GM23338 (cell line): Measurements from ENCODE around the gene XXYLT1. TPM values are rescaled to one million over a fixed set of nuclear protein-coding genes. Genes with fewer than 3 reads are reported as not detected.
A peak's percentile ranks its signal among the peaks of the same experiment; 100 is the strongest.

Source experiments
- ATAC-seq: fragments of 200-7000 bp; cut with Tn5 transposase; 3 replicates; pipeline ENCODE4 v1.9.1; 2020
- DNase-seq: peaks from one replicate; pipeline ENCODE4 v3.0.0-alpha.2; 2015; ENCODE audit warnings: low spot score
- H2AFZ ChIP-seq: fragments of 200-600 bp; sonication (generic); 2 replicates; pipeline ENCODE4 v1.8.0; 2016; ENCODE audit warnings: antibody characterized with exemption, mild to moderate bottlenecking, moderate library complexity
- H3F3A ChIP-seq: fragments of 200-600 bp; sonication (generic); replicated peaks from 2 replicates; pipeline ENCODE4 v1.8.0; 2017; ENCODE audit warnings: antibody characterized with exemption, mixed run types, low read depth
- H3K27ac ChIP-seq: fragments of 200-600 bp; sonication (generic); 2 replicates; pipeline ENCODE4 v1.6.1; 2016; ENCODE audit warnings: low read depth
- H3K27me3 ChIP-seq: fragments of 200-600 bp; sonication (generic); 2 replicates; pipeline ENCODE4 v1.8.0; 2016; ENCODE audit warnings: mild to moderate bottlenecking, mixed run types, moderate library complexity; ENCODE audit not compliant: insufficient read depth
- H3K36me3 ChIP-seq: fragments of 200-600 bp; sonication (generic); 2 replicates; pipeline ENCODE4 v1.8.0; 2016; ENCODE audit warnings: mild to moderate bottlenecking; ENCODE audit not compliant: insufficient read depth
- H3K4me1 ChIP-seq: fragments of 200-600 bp; sonication (generic); 2 replicates; pipeline ENCODE4 v1.8.0; 2016; ENCODE audit warnings: mild to moderate bottlenecking, moderate library complexity; ENCODE audit not compliant: insufficient read depth
- H3K4me2 ChIP-seq: fragments of 200-600 bp; sonication (generic); 2 replicates; pipeline ENCODE4 v1.7.1; 2017; ENCODE audit warnings: mixed run types
- H3K4me3 ChIP-seq: fragments of 200-600 bp; sonication (generic); 2 replicates; pipeline ENCODE4 v1.6.1; 2016; ENCODE audit warnings: mixed run types
- H3K79me2 ChIP-seq: fragments of 200-600 bp; sonication (generic); replicated peaks from 2 replicates; pipeline ENCODE4 v1.8.0; 2017; ENCODE audit warnings: mild to moderate bottlenecking; ENCODE audit not compliant: insufficient read depth
- H3K9me2 ChIP-seq: fragments of 200-600 bp; sonication (generic); 2 replicates; pipeline ENCODE4 v1.8.0; 2017; ENCODE audit not compliant: insufficient read depth
- H4K20me1 ChIP-seq: fragments of 200-600 bp; sonication (generic); replicated peaks from 2 replicates; pipeline ENCODE4 v1.8.0; 2017; ENCODE audit warnings: mild to moderate bottlenecking; ENCODE audit not compliant: insufficient read depth
- H3K27ac Mint-ChIP-seq: 2 replicates; pipeline ENCODE4 v1.8.0; 2020; ENCODE audit warnings: inconsistent platforms, mild to moderate bottlenecking, moderate library complexity, mixed read lengths
- H3K27me3 Mint-ChIP-seq: 3 replicates; pipeline ENCODE4 v1.8.0; 2022; ENCODE audit warnings: low read depth, mild to moderate bottlenecking, moderate library complexity, mixed read lengths, inconsistent platforms; ENCODE audit not compliant: insufficient read depth, poor library complexity
- H3K36me3 Mint-ChIP-seq: 3 replicates; pipeline ENCODE4 v1.8.0; 2021; ENCODE audit warnings: low read depth, mild to moderate bottlenecking, inconsistent platforms, moderate library complexity, mixed read lengths
- H3K4me1 Mint-ChIP-seq: 3 replicates; pipeline ENCODE4 v1.8.0; 2020; ENCODE audit warnings: mild to moderate bottlenecking, inconsistent platforms, mixed read lengths
- H3K4me3 Mint-ChIP-seq: 3 replicates; pipeline ENCODE4 v1.8.0; 2021; ENCODE audit warnings: moderate library complexity, mild to moderate bottlenecking, inconsistent platforms, mixed read lengths
- H3K9me3 Mint-ChIP-seq: 3 replicates; pipeline ENCODE4 v1.8.0; 2020; ENCODE audit warnings: moderate library complexity, mild to moderate bottlenecking, inconsistent platforms, mixed read lengths
- CREB1 ChIP-seq: fragments of 250-450 bp; sonication (Bioruptor Pico); IDR thresholded peaks from 2 replicates; pipeline ENCODE4 v1.5.0; 2020; ENCODE audit warnings: low read depth, mild to moderate bottlenecking, moderate library complexity
- ETS1 ChIP-seq: IDR thresholded peaks from 2 replicates; pipeline ENCODE4 v1.6.1; 2016; ENCODE audit warnings: antibody characterized with exemption
- EZH2phosphoT487 ChIP-seq: fragments of 200-600 bp; sonication (generic); IDR thresholded peaks from one replicate; pipeline ENCODE4 v1.8.1; 2018; ENCODE audit warnings: antibody characterized with exemption; ENCODE audit not compliant: unreplicated experiment
- POLR2AphosphoS5 ChIP-seq: IDR thresholded peaks from 2 replicates; pipeline ENCODE4 v1.6.1; 2016; ENCODE audit warnings: antibody characterized with exemption, low read depth
- ZNF114 ChIP-seq: fragments of 250-450 bp; sonication (Bioruptor Pico); IDR thresholded peaks from 2 replicates; pipeline ENCODE4 v1.5.0; 2020; ENCODE audit warnings: mild to moderate bottlenecking, moderate library complexity
- ZNF331 ChIP-seq: fragments of 250-450 bp; sonication (Bioruptor Pico); IDR thresholded peaks from 2 replicates; pipeline ENCODE4 v1.5.0; 2020; ENCODE audit warnings: low read depth, mild to moderate bottlenecking, moderate library complexity
- polyA plus RNA-seq: library from polyadenylated mRNA; unstranded; fragments of >200 nt; fragmentation: Nextera tagmentation; extraction: Ambion mirVana; gene quantifications from 2 replicates; pipeline ENCODE4 v1.2.1, GENCODE V29; 2016
- total RNA-seq: library from RNA; depleted of rRNA; stranded (reverse); fragments of >200 nt; shearing (Covaris generic); gene quantifications from 2 replicates; pipeline ENCODE4 v1.2.3, GENCODE V29; 2014
- TF ChIP-seq, protein P1 (sequence below): fragments of 250-450 bp; sonication (Bioruptor Pico); IDR thresholded peaks from 2 replicates; pipeline ENCODE4 v1.5.0; 2020; ENCODE audit warnings: mild to moderate bottlenecking, moderate library complexity

XXYLT1 gene
- total and polyA plus RNA-seq, 2 experiments from 2014 or later: 13.5 to 34.8 TPM

- peaks cover 72% of the 10 kb centered on the region for H3K4me1 Mint-ChIP-seq
- no peak for DNase-seq
Observed at GRCh38 chr3:195184716-195185421, 86.1 kb downstream of the XXYLT1 start.

More at GRCh38 chr3:195184716-195185421, 86.1 kb downstream of the XXYLT1 start:
- H3K4me3 Mint-ChIP-seq: no peak overlapping the region
- H3K27ac ChIP-seq: no peak overlapping the region
- H4K20me1 ChIP-seq: no peaks in the 10 kb centered on the region; the same call in 1 of the 2 replicates
- H3K9me2 ChIP-seq: no peaks in the 10 kb centered on the region
- H3K4me2 ChIP-seq: no peak overlapping the region
- H3K36me3 Mint-ChIP-seq: no peaks in the 10 kb centered on the region; the same call in 2 of the 3 replicates
- TF ChIP-seq CREB1 (CRISPR knock-in tag) (no peak), POLR2AphosphoS5 (no peak), ZNF331 (CRISPR knock-in tag) (no peak), ETS1 (no peak), EZH2phosphoT487 (no peak), ZNF114 (CRISPR knock-in tag) (no peak)
- TF ChIP-seq, protein P1, sequence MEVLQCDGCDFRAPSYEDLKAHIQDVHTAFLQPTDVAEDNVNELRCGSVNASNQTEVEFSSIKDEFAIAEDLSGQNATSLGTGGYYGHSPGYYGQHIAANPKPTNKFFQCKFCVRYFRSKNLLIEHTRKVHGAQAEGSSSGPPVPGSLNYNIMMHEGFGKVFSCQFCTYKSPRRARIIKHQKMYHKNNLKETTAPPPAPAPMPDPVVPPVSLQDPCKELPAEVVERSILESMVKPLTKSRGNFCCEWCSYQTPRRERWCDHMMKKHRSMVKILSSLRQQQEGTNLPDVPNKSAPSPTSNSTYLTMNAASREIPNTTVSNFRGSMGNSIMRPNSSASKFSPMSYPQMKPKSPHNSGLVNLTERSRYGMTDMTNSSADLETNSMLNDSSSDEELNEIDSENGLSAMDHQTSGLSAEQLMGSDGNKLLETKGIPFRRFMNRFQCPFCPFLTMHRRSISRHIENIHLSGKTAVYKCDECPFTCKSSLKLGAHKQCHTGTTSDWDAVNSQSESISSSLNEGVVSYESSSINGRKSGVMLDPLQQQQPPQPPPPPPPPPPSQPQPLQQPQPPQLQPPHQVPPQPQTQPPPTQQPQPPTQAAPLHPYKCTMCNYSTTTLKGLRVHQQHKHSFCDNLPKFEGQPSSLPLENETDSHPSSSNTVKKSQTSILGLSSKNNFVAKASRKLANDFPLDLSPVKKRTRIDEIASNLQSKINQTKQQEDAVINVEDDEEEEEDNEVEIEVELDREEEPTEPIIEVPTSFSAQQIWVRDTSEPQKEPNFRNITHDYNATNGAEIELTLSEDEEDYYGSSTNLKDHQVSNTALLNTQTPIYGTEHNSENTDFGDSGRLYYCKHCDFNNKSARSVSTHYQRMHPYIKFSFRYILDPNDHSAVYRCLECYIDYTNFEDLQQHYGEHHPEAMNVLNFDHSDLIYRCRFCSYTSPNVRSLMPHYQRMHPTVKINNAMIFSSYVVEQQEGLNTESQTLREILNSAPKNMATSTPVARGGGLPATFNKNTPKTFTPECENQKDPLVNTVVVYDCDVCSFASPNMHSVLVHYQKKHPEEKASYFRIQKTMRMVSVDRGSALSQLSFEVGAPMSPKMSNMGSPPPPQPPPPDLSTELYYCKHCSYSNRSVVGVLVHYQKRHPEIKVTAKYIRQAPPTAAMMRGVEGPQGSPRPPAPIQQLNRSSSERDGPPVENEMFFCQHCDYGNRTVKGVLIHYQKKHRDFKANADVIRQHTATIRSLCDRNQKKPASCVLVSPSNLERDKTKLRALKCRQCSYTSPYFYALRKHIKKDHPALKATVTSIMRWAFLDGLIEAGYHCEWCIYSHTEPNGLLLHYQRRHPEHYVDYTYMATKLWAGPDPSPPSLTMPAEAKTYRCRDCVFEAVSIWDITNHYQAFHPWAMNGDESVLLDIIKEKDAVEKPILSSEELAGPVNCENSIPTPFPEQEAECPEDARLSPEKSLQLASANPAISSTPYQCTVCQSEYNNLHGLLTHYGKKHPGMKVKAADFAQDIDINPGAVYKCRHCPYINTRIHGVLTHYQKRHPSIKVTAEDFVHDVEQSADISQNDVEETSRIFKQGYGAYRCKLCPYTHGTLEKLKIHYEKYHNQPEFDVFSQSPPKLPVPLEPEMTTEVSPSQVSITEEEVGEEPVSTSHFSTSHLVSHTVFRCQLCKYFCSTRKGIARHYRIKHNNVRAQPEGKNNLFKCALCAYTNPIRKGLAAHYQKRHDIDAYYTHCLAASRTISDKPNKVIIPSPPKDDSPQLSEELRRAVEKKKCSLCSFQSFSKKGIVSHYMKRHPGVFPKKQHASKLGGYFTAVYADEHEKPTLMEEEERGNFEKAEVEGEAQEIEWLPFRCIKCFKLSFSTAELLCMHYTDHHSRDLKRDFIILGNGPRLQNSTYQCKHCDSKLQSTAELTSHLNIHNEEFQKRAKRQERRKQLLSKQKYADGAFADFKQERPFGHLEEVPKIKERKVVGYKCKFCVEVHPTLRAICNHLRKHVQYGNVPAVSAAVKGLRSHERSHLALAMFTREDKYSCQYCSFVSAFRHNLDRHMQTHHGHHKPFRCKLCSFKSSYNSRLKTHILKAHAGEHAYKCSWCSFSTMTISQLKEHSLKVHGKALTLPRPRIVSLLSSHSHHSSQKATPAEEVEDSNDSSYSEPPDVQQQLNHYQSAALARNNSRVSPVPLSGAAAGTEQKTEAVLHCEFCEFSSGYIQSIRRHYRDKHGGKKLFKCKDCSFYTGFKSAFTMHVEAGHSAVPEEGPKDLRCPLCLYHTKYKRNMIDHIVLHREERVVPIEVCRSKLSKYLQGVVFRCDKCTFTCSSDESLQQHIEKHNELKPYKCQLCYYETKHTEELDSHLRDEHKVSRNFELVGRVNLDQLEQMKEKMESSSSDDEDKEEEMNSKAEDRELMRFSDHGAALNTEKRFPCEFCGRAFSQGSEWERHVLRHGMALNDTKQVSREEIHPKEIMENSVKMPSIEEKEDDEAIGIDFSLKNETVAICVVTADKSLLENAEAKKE (CRISPR knock-in tag): no peak
- peaks cover 64% of the 10 kb centered on the region for H3K79me2 ChIP-seq
- no peaks in the 10 kb centered on the region; the same call in 2 of the 3 replicates for H3K9me3 Mint-ChIP-seq
- H3K27ac Mint-ChIP-seq: 0 out of 2 replicates have a peak overlapping the region, but pooled peaks have one; percentile 10
- no peak for ATAC-seq
- H3F3A ChIP-seq: no peaks in the 10 kb centered on the region
- peaks cover 9% of the 10 kb centered on the region for H3K27me3 Mint-ChIP-seq
- H2AFZ ChIP-seq: no peak overlapping the region
- H3K36me3 ChIP-seq: no peaks in the 10 kb centered on the region
- no peaks in the 10 kb centered on the region for H3K27me3 ChIP-seq
- H3K4me3 ChIP-seq: no peak overlapping the region
- H3K4me1 ChIP-seq: peaks cover 33% of the 10 kb centered on the region
